ENCODE measurements around the gene ZBTB45. TPM values are rescaled to one million over a fixed set of nuclear protein-coding genes. Genes with fewer than 3 reads are reported as not detected.

ZBTB45 gene
- total and polyA plus RNA-seq, 9 of the 15 experiments (the other 6 are each of a cell fraction or from before 2014, with no cell fraction given), result 0.08 to 16.1 (median 1.8) TPM

GRCh38 chr19:58559275-58560006 is 39.8 kb upstream of the ZBTB45 start (continued):
- TF ChIP-seq ZNF592 (IDR thresholded peaks at IDR 0.05), result peak; percentile 88
- TF ChIP-seq RFX7 (CRISPR knock-in tag; IDR thresholded peaks at IDR 0.05), result no peak
- no peak for TF ChIP-seq RBM15 (IDR thresholded peaks at IDR 0.05; ENCODE audit: insufficient read depth, low read length)
- TF ChIP-seq ELK3 (CRISPR knock-in tag; IDR thresholded peaks at IDR 0.05), result no peak
- TF ChIP-seq KAT7 (CRISPR knock-in tag; IDR thresholded peaks at IDR 0.05; ENCODE audit: borderline replicate concordance), result no peak; the same call in 1 of the 2 replicates
- TF ChIP-seq STAG1 (CRISPR knock-in tag; IDR thresholded peaks at IDR 0.05; ENCODE audit: borderline replicate concordance), result no peak
- peak; percentile 49 for TF ChIP-seq GTF2B (IDR thresholded peaks at IDR 0.05; ENCODE audit: extremely low read depth, insufficient read length)
- TF ChIP-seq ZNF253 (CRISPR knock-in tag; conservative IDR thresholded peaks at IDR 0.05), result 0 out of 2 replicates have a peak, but pooled peaks have one; percentile 15
- no peak for TF ChIP-seq BMI1 (IDR thresholded peaks at IDR 0.05; ENCODE audit: low read length)
- TF ChIP-seq ZNF311 (CRISPR knock-in tag; IDR thresholded peaks at IDR 0.05), result no peak
- TF ChIP-seq ESRRA (IDR thresholded peaks at IDR 0.05; ENCODE audit: borderline replicate concordance, low read depth), result no peak; the same call in 1 of the 2 replicates
- no peak for TF ChIP-seq ZNF551 (CRISPR knock-in tag; IDR thresholded peaks at IDR 0.05)
- no peak for TF ChIP-seq ZNF23 (CRISPR knock-in tag; IDR thresholded peaks at IDR 0.05)
- no peak for TF ChIP-seq POLR2AphosphoS2 (IDR thresholded peaks at IDR 0.05; ENCODE audit: low read length)
- no peak for TF ChIP-seq MCM5 (IDR thresholded peaks at IDR 0.05; ENCODE audit: low read depth)
- TF ChIP-seq CBFA2T3 (IDR thresholded peaks at IDR 0.05), result 0 out of 2 replicates have a peak, but pooled peaks have one; percentile 13
- no peak for TF ChIP-seq CBX5 (IDR thresholded peaks at IDR 0.05; ENCODE audit: borderline replicate concordance, low read depth)
- TF ChIP-seq JUN (IDR thresholded peaks at IDR 0.05; ENCODE audit: borderline replicate concordance, low read depth, low read length), result peak; percentile 39; the same call in 1 of the 2 replicates
- no peak for TF ChIP-seq JUN (CRISPR knock-in tag; IDR thresholded peaks at IDR 0.05; ENCODE audit: borderline replicate concordance)
- TF ChIP-seq THRB (CRISPR knock-in tag; conservative IDR thresholded peaks at IDR 0.05), result peak; percentile 91

All from K562 (cell line).